Measurements from ENCODE around the gene KDM2A.
"Not testable (repeated sequence)": the region's sequence is repeated elsewhere in the genome, so short reads cannot be mapped to it uniquely, and the experiment has no call there.

Gene KDM2A

DNA sequence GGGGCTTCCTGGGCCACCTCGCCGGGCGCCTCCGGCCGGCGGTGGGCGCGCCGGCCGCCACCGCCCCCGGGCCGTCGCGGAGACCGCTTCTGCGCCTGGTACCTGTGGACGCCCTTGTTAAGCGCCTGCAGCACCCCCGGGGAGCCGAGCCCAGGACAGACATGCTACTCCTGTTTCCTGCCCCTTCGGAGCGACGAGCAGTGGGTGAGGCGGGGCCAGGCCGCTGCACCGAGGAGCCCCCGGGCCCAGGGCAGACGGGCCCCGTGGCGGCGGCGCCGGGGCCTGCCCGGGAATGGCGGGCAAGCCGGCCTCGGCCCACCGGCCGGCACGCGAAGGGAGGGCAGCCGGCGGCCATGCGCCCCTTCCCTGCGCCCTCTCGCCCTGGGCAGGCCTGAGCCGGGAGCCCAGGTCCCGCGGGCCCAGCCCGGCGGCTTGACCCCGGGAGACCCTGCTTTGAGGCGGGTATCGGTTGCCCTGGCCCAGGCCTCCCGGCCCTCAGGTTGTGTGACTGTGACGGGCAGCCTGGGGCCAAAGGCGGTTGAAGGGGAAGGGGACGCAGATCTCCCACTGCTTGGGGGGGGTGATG is 789 bp upstream of the KDM2A start:
- peak; percentile 79 for DNase-seq

DNA sequence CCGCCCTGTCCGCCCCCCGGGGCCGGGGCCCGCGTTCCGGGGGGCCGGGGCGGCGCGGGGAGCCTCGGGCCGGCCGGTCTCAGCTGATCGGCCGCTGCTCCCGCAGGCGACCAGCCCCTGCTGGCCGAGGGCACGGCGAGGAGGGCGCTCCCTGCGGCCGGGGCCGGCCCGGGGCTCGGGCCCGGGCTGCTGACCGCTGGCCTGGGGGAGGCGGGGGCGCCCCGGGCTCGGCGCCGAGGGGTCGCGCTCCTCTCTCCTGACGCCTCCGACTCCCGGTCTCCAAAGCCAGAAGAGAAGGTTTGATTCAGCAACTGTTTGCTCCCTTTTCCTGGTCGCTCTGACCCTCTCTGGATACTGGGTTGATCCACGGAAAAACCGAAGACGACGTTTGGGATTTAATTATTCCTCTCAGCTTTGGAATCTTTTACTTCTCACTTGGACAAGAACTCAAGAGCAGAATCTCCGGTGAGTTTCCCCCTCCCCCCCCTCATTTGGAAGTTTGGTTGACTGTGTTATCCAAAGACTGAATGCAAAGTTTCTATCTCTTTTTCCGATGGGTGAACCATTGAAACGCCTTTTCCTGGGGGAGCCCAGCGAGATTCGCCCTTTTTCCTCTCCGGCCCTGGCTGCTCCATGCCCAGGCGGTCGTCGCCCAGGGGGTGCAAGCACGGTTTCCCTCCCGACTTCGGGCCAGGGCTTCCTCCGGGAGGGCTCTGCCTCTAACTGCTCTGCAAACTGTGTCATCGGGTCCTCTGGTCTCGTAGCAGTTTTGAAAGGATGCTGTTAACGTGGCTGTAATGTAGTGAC is 725 bp downstream of the KDM2A start:
- DNase-seq = peak; percentile 63

DNA sequence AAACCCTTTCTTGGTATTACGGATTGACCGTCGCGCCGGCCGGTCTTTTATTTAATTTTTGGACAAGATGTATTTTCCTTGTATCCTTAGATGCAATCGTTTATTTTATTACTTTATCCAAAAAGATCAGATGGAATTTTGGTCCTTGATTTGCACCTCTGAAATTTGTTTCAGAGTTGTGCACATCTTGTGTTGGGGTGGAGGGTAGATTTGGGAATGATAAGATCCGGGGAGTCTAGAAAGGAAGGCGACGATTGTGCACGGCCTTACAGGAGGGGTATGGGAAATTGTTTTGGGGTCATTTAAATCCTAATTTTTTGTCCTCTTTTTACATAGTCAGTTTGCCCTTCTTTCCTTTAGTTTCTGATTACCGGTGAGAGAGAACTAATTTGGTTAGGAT is 1.4 kb downstream of the KDM2A start:
- DNase-seq = peak; percentile 44

DNA sequence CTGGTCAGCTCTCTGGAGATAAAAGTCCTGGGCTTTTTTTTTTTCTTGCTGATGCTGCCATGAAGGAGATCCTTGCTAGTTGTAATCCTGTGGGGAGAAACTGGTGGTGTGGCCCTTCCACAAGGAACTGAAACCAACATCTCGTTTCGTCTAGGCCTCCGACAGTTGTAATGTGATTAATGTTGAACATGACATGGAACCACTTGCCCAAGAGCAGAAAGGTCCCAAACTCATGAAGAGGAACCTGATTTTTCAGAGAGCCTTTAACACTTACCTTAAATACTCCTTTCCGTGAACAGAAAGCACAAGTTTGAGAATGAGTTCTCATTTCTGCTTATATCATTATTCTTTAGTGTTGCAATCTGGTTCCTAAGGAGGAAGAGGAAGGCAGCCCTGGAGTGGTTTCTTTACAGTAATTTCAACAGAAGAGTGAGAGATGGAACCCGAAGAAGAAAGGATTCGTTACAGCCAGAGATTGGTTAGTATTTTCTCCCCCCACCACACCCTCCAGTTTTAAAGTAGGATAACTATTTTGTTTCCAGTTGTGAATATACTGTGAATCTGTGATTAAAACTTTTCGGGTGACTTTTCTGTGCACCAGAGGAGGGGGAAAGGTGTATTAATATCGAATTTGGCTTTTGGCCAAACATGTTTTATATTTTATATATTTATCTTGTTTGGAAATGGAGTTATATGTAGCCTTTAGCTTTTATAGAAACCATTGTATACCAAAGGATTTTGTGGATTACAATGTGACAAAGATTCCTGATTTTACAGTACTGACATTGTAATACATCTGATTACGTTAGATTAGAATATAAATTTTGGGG is 2.0 kb downstream of the KDM2A start:
- DNase-seq = peak; percentile 47

DNA sequence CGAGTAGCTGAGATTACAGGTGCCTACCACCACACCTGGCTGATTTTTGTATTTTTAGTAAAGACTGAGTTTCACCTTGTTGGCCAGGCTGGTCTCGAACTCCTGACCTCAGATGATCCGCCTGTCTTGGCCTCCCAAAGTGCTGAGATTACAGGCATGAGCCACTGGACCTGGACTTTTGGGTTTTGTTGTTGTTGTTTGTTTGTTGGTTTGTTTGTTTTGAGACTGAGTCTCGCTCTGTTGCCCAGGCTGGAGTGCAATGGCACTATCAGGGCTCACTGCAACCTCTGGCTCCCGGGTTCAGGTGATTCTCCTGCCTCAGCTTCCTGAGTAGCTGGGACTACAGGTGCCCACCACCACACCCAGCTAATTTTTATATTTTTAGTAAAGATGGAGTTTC is 4.7 kb downstream of the KDM2A start:
- not testable (repeated sequence) for DNase-seq

DNA sequence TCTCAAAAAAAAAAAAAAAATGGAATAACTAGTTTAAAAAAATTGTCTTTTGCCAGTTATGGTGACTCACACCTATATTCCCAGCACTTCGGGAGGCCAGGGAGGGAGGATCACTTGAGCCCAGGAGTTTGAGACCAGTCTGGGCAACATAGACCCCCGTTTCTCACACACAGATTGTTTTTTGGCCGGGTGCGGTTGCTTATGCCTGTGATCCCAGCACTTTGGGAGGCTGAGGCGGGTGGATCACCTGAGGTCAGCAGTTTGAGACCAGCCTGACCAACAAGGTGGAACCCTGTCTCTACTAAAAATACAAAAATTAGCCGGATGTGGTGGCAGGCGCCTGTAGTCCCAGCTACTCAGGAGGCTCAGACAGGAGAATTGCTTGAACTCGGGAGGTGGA is 7.2 kb downstream of the KDM2A start:
- not testable (repeated sequence) for DNase-seq

DNA sequence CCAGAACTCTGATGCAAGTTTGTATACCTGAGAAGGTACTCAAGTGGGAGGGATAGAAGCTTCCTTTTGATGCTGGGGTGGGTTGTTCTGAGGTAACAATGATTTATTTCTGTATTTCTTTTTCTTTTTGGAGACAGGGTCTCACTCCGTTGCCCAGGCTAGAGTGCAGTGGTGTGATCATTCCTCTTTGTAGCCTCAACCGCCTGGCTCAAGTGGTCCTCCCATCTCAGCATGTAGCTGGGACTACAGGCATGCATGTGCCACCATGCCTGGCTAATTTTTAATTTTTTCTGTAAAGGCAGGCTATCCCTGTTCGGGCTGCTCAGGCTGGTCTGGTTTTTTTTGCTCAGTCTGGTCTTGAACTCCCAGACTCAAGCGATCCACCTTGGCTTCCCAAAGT is 7.9 kb downstream of the KDM2A start:
- peak; percentile 17 for DNase-seq

DNA sequence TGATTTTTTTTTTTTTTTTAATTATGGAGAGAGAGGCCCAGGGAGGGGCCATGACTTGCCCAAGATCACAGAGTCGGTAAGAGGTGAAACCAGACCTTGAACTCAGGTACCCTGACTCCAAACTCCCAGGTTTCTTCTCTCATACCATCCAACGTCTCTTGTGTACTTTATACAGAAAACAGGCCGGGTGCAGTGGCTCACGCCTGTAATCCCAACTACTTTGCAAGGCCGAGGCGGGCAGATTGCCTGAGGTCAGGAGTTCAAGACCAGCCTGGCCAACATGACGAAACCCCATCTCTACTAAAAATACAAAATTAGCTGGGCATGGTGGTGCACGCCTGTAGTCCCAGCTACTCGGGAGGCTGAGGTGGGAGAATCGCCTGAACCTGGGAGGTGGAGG is 11.8 kb downstream of the KDM2A start:
- DNase-seq = not testable (repeated sequence)

DNA sequence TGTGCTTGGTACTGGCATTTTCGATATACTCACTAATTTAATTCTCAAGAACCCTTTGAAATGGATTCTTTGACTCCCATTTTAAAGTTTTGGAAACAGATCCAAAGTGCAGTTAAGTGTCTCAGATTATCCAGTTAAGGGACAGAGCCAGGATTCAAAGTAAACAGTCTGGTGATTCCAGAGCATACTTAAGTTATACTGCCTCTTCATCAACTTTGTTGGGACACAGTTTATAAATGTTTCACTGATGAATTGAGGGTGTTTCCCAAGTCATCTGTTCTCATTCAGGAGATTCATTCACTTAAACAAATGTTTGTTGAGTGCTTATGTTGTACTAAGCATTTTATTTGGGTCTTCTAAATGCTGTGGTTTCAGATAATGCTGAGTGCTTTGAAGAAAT is 17.1 kb downstream of the KDM2A start:
- no peak for DNase-seq

DNA sequence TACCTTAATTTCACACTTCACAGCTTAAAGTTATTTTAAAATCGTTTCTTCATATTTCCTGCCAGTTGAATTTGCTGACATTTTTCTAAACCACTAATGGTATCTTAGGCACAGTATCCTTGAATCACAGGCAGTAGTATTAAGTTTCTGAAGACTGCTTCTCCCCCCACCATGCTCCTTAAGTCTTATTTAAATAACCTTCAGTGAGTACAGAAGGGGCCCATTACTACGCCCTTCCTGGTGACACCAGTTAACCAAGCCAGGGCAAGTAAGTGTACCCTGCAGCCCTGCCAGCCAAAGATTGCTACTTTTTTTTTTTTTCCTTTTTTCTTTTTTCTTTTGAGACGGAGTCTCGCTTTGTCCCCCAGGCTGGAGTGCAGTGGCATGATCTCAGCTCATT is 19.9 kb downstream of the KDM2A start:
- DNase-seq = no peak

DNA sequence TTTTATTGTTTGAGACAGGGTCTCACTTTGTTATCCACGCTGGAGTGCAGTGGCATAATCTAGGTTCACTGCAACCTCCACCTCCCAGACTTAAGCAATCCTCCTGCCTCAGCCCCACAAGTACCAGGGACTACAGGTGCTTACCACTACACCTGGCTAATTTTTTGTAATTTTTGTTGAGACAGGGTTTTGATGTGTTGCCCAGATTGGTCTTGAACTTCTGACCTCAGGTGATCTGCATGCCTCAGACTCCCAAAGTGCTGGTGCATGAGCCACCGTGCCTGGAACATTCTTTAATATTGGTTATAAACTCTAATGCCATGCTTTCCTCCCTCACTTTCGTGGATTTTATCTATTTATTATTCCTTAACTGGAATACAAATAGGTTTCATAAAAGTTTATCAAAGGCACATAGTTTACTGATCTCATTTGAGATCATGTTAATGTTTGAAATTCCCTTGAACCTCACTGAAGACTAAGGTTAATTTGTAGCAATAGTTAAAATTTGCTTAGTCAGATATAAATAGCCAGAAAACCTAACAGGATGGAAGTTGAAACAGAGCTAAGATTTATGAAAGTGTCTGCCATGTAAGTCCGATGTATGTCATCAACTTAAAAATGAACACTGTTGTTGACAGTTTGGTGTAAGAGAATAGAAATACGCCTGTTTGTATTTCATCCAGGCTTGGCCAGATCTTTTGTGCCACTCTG is 27.6 kb downstream of the KDM2A start:
- no peak for DNase-seq

DNA sequence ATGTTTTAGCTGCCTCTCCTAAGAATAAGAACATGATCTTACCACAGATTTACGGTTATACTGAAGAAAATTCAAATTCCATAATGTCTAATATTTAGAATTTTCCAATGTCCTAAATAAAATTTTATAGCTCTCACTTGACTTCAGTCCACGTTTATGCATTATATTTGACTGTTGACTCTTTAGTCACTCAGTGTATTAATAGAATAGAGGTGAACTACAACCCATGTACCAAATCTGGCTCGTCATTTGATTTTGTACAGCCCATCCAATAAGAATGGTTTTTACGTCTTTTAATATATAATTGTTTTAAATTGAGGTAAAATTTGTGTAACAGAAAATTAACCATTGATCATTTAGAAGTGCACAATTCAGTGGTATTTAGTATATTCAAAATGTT is 34.9 kb downstream of the KDM2A start:
- no peak for DNase-seq

DNA sequence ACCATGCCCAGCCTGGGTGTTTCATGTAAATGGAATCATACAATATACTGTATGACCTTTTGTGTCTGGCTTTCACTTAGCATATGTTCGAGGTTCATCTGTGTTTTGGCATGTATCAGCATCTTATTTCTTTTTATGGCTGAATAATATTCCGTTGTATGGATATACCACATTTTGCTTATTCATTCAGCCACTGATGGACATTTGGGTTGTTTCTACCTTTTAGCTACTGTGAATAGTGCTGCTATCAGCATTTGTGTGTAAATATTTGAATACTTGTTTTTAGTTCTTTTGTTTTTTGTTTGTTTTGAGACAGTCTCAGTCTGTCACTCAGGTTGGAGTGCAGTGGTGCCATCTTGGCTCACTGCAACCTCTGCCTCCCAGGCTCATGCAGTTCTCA is 35.7 kb downstream of the KDM2A start:
- DNase-seq = no peak

DNA sequence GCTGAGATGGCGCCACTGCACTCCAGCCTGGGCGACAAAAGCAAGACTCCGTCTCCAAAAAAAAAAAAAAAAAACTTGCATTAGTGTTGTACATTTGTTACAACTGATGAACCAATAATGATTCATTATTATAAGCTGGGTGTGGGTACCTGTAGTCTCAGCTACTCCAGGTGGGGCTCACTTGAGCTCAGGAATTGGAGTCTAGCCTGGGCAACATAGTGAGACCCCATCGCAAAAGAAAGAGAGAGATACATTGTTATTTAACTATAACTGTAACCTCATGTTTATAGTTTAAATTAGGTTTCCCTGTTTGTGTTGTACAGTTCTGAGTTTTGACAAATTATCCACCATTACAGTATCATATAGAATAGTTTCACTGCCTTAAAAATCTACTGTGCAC is 38.6 kb downstream of the KDM2A start:
- DNase-seq = no peak

DNA sequence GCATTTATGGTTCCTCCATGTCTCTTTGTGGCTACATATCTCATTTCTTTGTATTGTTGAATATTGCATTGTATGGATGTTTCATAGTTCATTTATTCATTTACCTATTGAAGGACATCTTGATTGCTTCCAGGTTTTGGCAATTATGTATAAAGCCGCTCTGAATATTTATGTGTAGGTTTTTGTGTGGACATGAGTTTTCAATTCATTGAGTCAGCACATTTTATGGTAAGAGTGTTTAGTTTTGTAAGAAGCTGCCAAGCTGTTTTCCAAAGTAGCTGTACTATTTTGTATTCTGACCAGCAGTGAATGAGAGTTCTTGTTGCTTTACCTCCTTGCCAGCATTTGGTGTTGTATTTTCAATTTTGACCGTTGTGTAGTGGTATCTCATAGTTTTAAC is 39.2 kb downstream of the KDM2A start:
- no peak for DNase-seq

DNA sequence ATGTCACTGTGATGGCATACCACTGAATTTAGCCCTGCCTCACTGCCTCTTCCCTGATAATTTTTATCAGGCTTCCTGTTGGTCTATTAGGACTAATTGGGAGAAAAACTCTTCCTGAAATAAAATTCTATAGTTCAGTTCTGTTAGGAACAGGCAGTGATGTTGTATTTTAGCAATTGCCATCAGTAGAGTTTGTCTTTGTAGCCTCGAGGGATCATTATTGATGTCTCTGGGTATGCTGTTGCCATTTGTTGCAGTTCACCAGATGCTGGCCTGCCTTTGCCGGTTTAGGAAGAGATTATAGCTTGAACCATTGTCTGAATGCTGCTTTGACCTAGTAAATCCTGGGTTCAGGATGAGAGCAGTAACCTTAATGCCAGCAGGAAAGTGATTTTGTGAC is 41.0 kb downstream of the KDM2A start:
- no peak for DNase-seq

DNA sequence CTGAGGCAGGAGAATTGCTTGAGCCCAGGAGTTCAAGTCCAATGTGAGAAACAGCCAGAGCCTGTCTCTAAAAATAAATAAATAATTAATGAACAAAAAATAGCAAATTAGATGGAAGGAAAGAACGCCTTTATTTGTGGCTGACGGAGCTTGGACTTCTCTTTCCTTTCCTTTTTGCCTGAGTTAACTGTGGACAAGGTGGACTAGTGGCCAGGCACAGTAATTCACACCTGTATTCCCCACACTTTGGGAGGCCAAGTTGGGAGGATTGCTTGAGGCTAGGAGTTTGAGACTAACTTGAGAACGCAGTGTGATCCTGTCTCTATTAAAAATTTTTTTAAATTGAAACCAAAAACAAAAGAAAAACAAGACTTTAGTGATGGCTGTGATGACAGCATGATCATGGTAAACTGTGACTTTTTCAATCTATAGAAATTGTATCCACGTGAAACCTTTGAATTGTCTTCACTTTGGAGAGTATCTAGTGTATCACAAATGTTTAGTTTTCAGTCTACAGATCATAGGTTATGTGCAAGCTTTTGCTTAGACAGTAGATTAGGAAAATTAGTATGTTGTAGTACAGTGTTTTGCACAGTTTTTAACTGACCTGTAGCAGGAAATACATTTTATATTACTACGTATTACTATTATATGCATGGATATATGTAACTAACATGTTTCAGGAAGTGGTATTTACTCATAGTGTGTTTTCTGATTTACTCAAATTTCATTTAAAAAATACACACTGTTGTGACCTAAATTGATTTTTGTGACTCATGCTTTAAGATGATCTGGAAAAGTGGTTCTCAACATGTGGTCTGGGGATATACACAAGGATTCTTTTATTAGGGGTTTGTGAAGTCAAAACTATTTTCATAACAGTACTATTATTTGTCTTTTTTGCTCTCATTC is 42.1 kb downstream of the KDM2A start:
- DNase-seq = peak; percentile 22

DNA sequence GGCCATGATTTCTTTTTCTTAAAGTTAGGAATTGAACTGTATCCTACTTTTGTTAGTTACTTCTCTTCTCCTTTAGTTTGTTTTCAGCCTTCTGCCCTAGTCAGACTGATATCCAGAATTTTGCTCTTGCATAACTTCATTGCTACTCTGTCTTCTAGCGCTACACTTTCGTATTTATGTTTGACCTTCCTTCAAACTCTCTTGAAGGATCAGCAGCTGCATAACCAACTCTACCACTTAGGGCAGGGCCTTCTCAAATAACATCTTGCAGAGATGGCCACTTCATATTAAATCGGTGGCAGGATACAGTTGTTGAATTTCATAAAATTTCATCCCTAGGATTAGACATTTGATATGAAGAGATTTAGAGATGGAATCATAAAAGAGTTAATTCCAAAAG is 43.9 kb downstream of the KDM2A start:
- DNase-seq = no peak

DNA sequence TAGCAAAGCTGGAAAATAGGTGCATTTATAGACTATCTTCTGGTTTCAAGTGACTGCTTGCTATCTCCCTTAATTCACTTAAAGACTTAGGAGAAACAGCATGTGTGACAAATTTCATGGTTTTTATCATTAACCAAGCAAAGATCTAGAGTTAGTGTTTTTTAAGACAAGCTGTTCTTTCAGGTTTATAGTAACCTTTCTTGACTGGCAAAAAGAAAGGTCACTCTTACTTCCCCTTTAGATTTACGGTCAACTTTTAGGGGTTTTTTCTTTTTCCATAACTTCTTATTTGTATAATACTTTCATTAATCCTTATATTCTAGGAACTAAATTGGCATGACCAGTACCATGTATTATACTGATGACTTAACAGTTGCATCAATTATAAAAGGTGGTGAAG is 46.6 kb downstream of the KDM2A start:
- DNase-seq = no peak

DNA sequence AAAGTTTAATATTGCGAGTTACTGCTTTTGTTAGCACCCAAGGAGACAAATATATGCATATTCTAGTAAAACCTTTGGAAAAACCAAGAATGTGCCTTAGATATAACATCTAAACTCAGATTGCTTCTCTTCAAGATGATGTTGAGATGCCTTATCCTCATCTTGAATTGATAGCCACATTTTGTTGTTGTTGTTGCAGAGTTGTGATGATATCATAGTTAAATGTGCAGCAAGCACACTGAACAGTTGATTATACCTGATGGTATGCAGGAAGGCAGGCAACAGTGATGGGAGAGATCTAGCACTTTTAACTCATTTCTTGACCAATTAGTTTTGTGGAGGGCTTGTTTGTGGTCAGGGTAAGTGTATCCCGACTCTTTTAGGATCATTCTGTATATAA is 48.0 kb downstream of the KDM2A start:
- no peak for DNase-seq

DNA sequence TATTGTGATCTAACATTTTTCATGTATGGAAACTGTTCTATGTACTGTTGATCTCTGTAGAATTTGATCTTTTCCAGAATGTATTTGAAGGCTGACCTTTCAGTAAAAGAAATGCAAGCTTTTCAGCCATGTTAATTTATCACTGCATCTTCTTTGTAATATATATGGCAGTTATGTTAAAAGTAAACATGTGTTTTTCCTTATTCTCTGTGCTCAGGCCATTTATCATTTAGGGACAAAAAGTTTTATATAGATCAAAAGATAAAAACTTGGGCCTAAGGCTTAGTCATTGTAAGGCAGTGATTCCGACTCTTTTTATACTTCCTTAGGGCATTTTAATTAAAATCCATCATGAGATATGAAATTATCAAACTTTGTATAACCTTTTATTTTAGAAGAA is 48.7 kb downstream of the KDM2A start:
- DNase-seq = no peak

DNA sequence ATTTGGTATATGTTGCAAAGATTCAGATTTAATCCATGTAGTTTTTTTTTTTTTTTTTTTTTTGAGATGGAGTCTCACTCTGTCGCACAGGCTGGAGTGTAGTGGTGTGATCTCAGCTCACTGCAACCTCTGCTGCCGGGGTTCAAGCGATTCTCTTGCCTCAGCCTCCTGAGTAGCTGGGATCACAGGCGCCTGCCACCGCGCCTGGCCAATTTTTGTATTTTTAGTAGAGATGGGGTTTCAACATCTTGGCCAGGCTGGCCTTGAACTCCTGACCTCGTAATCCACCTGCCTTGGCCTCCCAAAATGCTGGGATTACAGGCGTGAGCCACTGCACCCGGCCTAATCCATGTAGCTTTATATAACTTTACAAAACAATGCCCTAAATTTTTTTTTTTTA is 49.8 kb downstream of the KDM2A start:
- DNase-seq = not testable (repeated sequence)

Measured in DMS53 (cell line).